Coronary artery (tissue), 2 donors: ENCODE measurements around the gene FARP2.
A peak's percentile ranks its signal among the peaks of the same experiment; 100 is the strongest.

ENCODE experiments used
- DNase-seq: peaks from one replicate; pipeline ENCODE4 v3.0.0-alpha.2; 2017; ENCODE audit warnings: low spot score
- H3K27ac ChIP-seq, 2 donors: fragments of 200-600 bp; sonication (generic); one replicate each; pipeline ENCODE4 v1.5.1; 2016 to 2019
- H3K4me3 ChIP-seq: fragments of 200-600 bp; sonication (generic); 2 replicates; pipeline ENCODE4 v1.5.1; 2016; ENCODE audit warnings: mild to moderate bottlenecking, moderate library complexity
- CTCF ChIP-seq: fragments of 200-600 bp; sonication (generic); IDR thresholded peaks from one replicate; pipeline ENCODE4 v1.5.1; 2019; ENCODE audit warnings: antibody characterized with exemption

FARP2 gene

GRCh38 chr2:241310917-241311566 lies 45.0 kb upstream of the FARP2 start:
- no peak for TF ChIP-seq CTCF
- no peak for DNase-seq
- Histone ChIP-seq H3K4me3 (no peak overlapping the region), H3K27ac (no peak overlapping the region)

GRCh38 chr2:241312082-241312481 lies 44.0 kb upstream of the FARP2 start:
- TF ChIP-seq CTCF = no peak
- Histone ChIP-seq H3K4me3 (no peak overlapping the region), H3K27ac (no peak overlapping the region)
- no peak for DNase-seq

GRCh38 chr2:241313543-241314095 lies 42.5 kb upstream of the FARP2 start:
- no peak overlapping the region for H3K27ac ChIP-seq
- no peak for TF ChIP-seq CTCF
- no peak for DNase-seq
- H3K4me3 ChIP-seq = no peak overlapping the region

GRCh38 chr2:241314226-241315092 lies 41.6 kb upstream of the FARP2 start:
- no peak for DNase-seq
- peak overlapping the region; percentile 90 to 96 for H3K27ac ChIP-seq
- H3K4me3 ChIP-seq = peak overlapping the region; percentile 86
- no peak for TF ChIP-seq CTCF

- TF ChIP-seq CTCF = no peak
- DNase-seq = peak; percentile 100
- H3K4me3 ChIP-seq = peak within 1 kb of the TSS; percentile 86
- peak within 1 kb of the TSS; percentile 90 to 96 for H3K27ac ChIP-seq
These were observed 40.8 kb upstream of the FARP2 start, which contains the start of gene HDLBP for GRCh38 chr2:241315093-241315878. Gene HDLBP, minus strand, starts transcription at chr2:241315672. Its CDS starts 48,803 bp downstream, at chr2:241266869.

- Histone ChIP-seq H3K27ac (peak within 1 kb of the TSS; percentile 90 to 96), H3K4me3 (peak within 1 kb of the TSS; percentile 86)
- no peak for TF ChIP-seq CTCF
- peak; percentile 92 for DNase-seq
These were observed 40.0 kb upstream of the FARP2 start, which contains the start of gene SEPTIN2 for GRCh38 chr2:241315879-241316631. Gene SEPTIN2, plus strand, starts transcription at chr2:241315925. Its CDS starts 8,308 bp downstream, at chr2:241324233.
